Adrenal gland (tissue), 12 donors: ENCODE results near the gene FAM217B. TPM values are rescaled to one million over a fixed set of nuclear protein-coding genes. Genes with fewer than 3 reads are reported as not detected.

ENCODE experiments used
- DNase-seq, 7 donors: peaks; one replicate each; pipeline ENCODE4 v3.0.0-alpha.2; 2019 to 2020
- H3K27ac ChIP-seq, 5 donors: fragments of 200-600 bp; sonication (generic) in 4 of 5; 1 replicate in 3 of 5; 2 replicates in 2 of 5; pipeline versions ENCODE4 v1.5.1 to v1.8.0; 2016 to 2020; ENCODE audit warnings: mild to moderate bottlenecking in 1 of 5
- H3K27me3 ChIP-seq: fragments of 200-600 bp; 2 replicates; pipeline ENCODE4 v1.8.0; 2021
- H3K36me3 ChIP-seq, 2 donors: fragments of 200-600 bp; replicated peaks in 1 of 2; 1 replicate in 1 of 2; 2 replicates in 1 of 2; pipeline versions ENCODE4 v1.5.1 to v1.8.0; 2018 to 2022
- H3K4me1 ChIP-seq, 2 donors: fragments of 200-600 bp; replicated peaks in 1 of 2; 1 replicate in 1 of 2; 2 replicates in 1 of 2; pipeline versions ENCODE4 v1.5.1 to v1.8.0; 2018 to 2021
- H3K4me3 ChIP-seq, 4 donors: fragments of 200-600 bp; sonication (generic) in 3 of 4; one replicate each; pipeline ENCODE4 v1.5.1; 2016 to 2018
- H3K9me3 ChIP-seq, 3 donors: fragments of 200-600 bp; sonication (generic) in 1 of 3; replicated peaks in 1 of 3; 1 replicate in 2 of 3; 2 replicates in 1 of 3; pipeline versions ENCODE4 v1.5.1 to v1.8.0; 2016 to 2021
- CTCF ChIP-seq, 6 experiments: fragments of 450-650 bp in 4 of 6; fragments of 200-600 bp in 2 of 6; sonication (generic) in 1 of 6; IDR thresholded peaks; 1 replicate in 5 of 6; 2 replicates in 1 of 6; pipeline versions ENCODE4 v1.5.1 to v1.8.0; 2016 to 2021; ENCODE audit warnings: antibody characterized with exemption in 6 of 6, mild to moderate bottlenecking in 2 of 6, moderate library complexity in 1 of 6
- POLR2A ChIP-seq, 2 donors: fragments of 450-650 bp; IDR thresholded peaks; one replicate each; pipeline ENCODE4 v1.6.1; 2017; ENCODE audit warnings: antibody characterized with exemption in 2 of 2, mild to moderate bottlenecking in 2 of 2, moderate library complexity in 1 of 2
- WGBS, 4 donors: extraction: QIAGEN DNeasy Blood & Tissue Kit in 2 of 4; methylation state at CpG; one replicate each; pipeline versions ENCODE4 v1.1.5 to v1.1.7; 2013 to 2017; 5-methylcytosine and 5-hydroxymethylcytosine counted together
- intact Hi-C, 2 donors: fragments of 100-400 bp; cut with DNase I; formaldehyde crosslinking; loops; one replicate each; pipeline versions ENCODE4 v1.14.1 to v1.15.0; 2022 to 2023
- polyA plus RNA-seq, 3 donors: library from polyadenylated mRNA; stranded (reverse); fragments of 200-250 nt in 2 of 3; fragments of 350-450 nt in 1 of 3; fragmentation: Illumina TruSeq in 1 of 3; extraction: RNeasy Lipid Tissue Mini Kit (QIAGEN cat#74804) in 1 of 3; gene quantifications; one replicate each; pipeline ENCODE4 v1.2.3, GENCODE V29; 2013 to 2014
- total RNA-seq, 9 donors: library from RNA; depleted of rRNA in 4 of 9; stranded (reverse); fragments of >200 nt in 4 of 9; fragments of 120-200 nt in 1 of 9; fragmentation: NEBNext Ultra II Directional in 1 of 9; extraction: Animal tissue kit (Norgen Biotek cat#: 25700) in 1 of 9; gene quantifications; one replicate each; pipeline versions ENCODE4 v1.1.0 to v1.2.4, GENCODE V29; 2013 to 2023
- donor health status: healthy with polysubstance abuse.
- donor health status: Bipolar disorder and iron deficiency.
- donor health status: DM: yes; HTN: yes; CAD: no.
- donor health status: DM: no; HTN: no; CAD: no.
- donor health status: DM: no; HTN: no; CAD: no.
- donor health status: DM: yes; HTN: yes; CAD: no.

The FAM217B gene
- total and polyA plus RNA-seq, 12 donors, result 1.6 to 12.9 (median 8.2) TPM

DNA sequence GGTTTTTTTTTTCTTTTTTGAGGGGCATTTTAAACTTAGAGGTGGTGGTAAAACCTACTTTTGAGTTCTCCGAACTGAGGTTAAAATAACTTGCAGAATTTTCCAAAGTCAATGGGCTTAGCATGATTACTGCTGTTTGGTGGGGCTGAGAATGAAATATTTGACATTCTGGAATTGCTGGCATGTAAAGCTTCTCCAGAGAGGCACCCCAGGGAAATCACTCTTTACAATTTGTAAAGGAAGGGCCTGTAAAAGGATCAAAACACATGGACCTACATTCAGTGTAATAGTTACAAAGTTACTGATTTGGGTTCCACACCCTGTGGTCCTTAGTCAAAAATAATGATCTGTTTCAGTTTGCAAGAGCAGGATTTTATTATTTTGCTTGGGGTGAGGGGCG lies 5.5 kb downstream of the FAM217B start:
- Histone ChIP-seq H3K9me3 (no peaks in the 10 kb centered on the region), H3K4me1 (peaks cover 5 to 33% of the 10 kb centered on the region in 2 donors), H3K36me3 (peaks cover 0 to 24% of the 10 kb centered on the region in 2 donors), H3K27me3 (no peaks in the 10 kb centered on the region), H3K4me3 (no peak overlapping the region), H3K27ac (no peak overlapping the region)
- DNase-seq, result no peak
- no peak for TF ChIP-seq POLR2A (IDR thresholded peaks at IDR 0.05)
- no peak for TF ChIP-seq CTCF (IDR thresholded peaks at IDR 0.05)
- 83 to 88% (median 84%) methylated on average over 2 of the region's 2 CpGs for WGBS, 4 donors
- intact Hi-C loops, result no loop called here

DNA sequence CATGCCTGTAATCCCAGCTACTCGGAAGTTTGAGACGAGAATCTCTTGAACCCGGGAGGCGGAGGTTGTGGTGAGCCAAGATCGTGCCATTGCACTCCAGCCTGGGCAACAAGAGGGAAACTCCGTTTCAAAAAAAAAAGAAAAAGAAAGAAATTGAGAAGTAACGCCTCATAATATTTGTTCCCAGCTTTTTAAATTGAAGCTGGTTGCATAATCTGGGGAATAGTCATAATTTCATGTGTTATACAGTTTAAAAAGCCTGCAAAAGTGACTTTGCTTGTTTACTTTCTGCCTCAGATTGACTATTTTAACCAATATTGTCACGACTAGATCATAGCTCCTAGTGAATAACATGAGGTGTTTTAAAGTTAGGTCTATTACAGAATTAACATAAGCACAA lies 7.2 kb downstream of the FAM217B start:
- Histone ChIP-seq H3K4me3 (no peak overlapping the region), H3K36me3 (peaks cover 0 to 24% of the 10 kb centered on the region in 2 donors), H3K27ac (no peak overlapping the region), H3K27me3 (no peaks in the 10 kb centered on the region), H3K9me3 (no peaks in the 10 kb centered on the region), H3K4me1 (peaks cover 0 to 20% of the 10 kb centered on the region in 2 donors)
- TF ChIP-seq CTCF (IDR thresholded peaks at IDR 0.05) (no peak), POLR2A (IDR thresholded peaks at IDR 0.05) (no peak)
- DNase-seq, result no peak
- 85 to 89% (median 87%) methylated on average over 8 of the region's 8 CpGs for WGBS, 4 donors
- intact Hi-C loops, result no loop called here

DNA sequence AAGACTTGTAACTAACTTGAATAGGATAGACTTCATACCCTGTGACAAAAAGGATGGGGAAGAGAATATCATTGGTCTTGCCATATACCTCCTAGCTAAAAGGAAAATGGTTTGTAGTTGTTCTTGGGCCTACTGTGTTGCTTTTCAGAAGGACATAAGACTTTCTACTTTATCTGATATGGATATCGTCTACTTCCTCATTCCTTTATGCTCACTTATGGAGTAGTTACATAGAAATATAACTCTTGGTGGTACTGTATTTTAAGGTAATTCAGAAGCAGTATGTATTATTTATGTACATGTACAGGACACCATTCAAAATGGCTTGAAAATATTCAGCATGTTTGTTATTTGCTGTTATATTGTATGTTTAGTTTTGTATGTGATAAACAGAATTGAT lies 8.0 kb downstream of the FAM217B start:
- intact Hi-C loops, result no loop called here
- 67 to 74% (median 73%) methylated on average over 1 of the region's 1 CpG for WGBS, 4 donors
- no peak for DNase-seq

More for the DNA sequence above, 8.0 kb downstream of the FAM217B start:
- peaks cover 0 to 16% of the 10 kb centered on the region in 2 donors for H3K4me1 ChIP-seq
- no peak for TF ChIP-seq POLR2A (IDR thresholded peaks at IDR 0.05)
- no peak for TF ChIP-seq CTCF (IDR thresholded peaks at IDR 0.05)
- H3K27me3 ChIP-seq, result no peaks in the 10 kb centered on the region
- no peak overlapping the region for H3K27ac ChIP-seq
- no peak overlapping the region for H3K4me3 ChIP-seq
- peaks cover 0 to 20% of the 10 kb centered on the region in 2 donors for H3K36me3 ChIP-seq
- H3K9me3 ChIP-seq, result no peaks in the 10 kb centered on the region
